Measurements from ENCODE around the gene CRP.

CRP gene

GRCh38 chr1:159704481-159704880 lies 9.9 kb downstream of the CRP start:
- no peaks in the 10 kb centered on the region for H3K4me1 ChIP-seq (ENCODE audit: control insufficient read depth, low read length)
- no peak overlapping the region for H3K4me2 ChIP-seq (ENCODE audit: low read length)
- no peaks in the 10 kb centered on the region for H3K9me2 ChIP-seq (replicated peaks; ENCODE audit: control insufficient read depth, low read length)
- no peak overlapping the region for H3K27ac ChIP-seq (ENCODE audit: low read depth, low read length)
- H4K20me1 ChIP-seq (ENCODE audit: control insufficient read depth, insufficient read depth, low read depth, low read length): no peaks in the 10 kb centered on the region
- no peaks in the 10 kb centered on the region for H3K9me3 ChIP-seq (ENCODE audit: control insufficient read depth, insufficient read depth, low read length)
- no peaks in the 10 kb centered on the region for H3K27me3 ChIP-seq (ENCODE audit: control insufficient read depth, low read length)
- no peaks in the 10 kb centered on the region for H3F3A ChIP-seq (ENCODE audit: control insufficient read depth, insufficient read depth)
- H3K79me2 ChIP-seq (ENCODE audit: control insufficient read depth, low read length): no peaks in the 10 kb centered on the region
- H3K4me3 ChIP-seq (ENCODE audit: low read length): no peak overlapping the region
- no peaks in the 10 kb centered on the region for H3K36me3 ChIP-seq (ENCODE audit: control insufficient read depth, low read length)
- TF ChIP-seq CTCF (IDR thresholded peaks at IDR 0.05; ENCODE audit: low read depth, low read length, poor library complexity, severe bottlenecking): no peak

- TF ChIP-seq CTCF (IDR thresholded peaks at IDR 0.05; ENCODE audit: low read depth, low read length, poor library complexity, severe bottlenecking): no peak
- H3K4me2 ChIP-seq (ENCODE audit: low read length): no peak overlapping the region
- no peaks in the 10 kb centered on the region for H3K79me2 ChIP-seq (ENCODE audit: control insufficient read depth, low read length)
- no peaks in the 10 kb centered on the region for H3K9me2 ChIP-seq (replicated peaks; ENCODE audit: control insufficient read depth, low read length)
- no peaks in the 10 kb centered on the region for H3K36me3 ChIP-seq (ENCODE audit: control insufficient read depth, low read length)
- H3K4me1 ChIP-seq (ENCODE audit: control insufficient read depth, low read length): no peaks in the 10 kb centered on the region
- no peak overlapping the region for H3K27ac ChIP-seq (ENCODE audit: low read depth, low read length)
- peaks cover 2% of the 10 kb centered on the region; the same call in 1 of the 2 replicates for H3K27me3 ChIP-seq (ENCODE audit: control insufficient read depth, low read length)
- H3F3A ChIP-seq (ENCODE audit: control insufficient read depth, insufficient read depth): no peaks in the 10 kb centered on the region
- no peaks in the 10 kb centered on the region for H3K9me3 ChIP-seq (ENCODE audit: control insufficient read depth, insufficient read depth, low read length)
- no peaks in the 10 kb centered on the region for H4K20me1 ChIP-seq (ENCODE audit: control insufficient read depth, insufficient read depth, low read depth, low read length)
- H3K4me3 ChIP-seq (ENCODE audit: low read length): no peak overlapping the region
Observed at GRCh38 chr1:159700312-159700711, 14.1 kb downstream of the CRP start.

GRCh38 chr1:159699653-159700052 lies 14.7 kb downstream of the CRP start:
- Histone ChIP-seq H3K27ac (ENCODE audit: low read depth, low read length) (no peak overlapping the region), H3K4me1 (ENCODE audit: control insufficient read depth, low read length) (no peaks in the 10 kb centered on the region), H3K4me2 (ENCODE audit: low read length) (no peak overlapping the region), H3K27me3 (ENCODE audit: control insufficient read depth, low read length) (peaks cover 2% of the 10 kb centered on the region; the same call in 1 of the 2 replicates), H3K36me3 (ENCODE audit: control insufficient read depth, low read length) (no peaks in the 10 kb centered on the region), H3K9me3 (ENCODE audit: control insufficient read depth, insufficient read depth, low read length) (no peaks in the 10 kb centered on the region), H4K20me1 (ENCODE audit: control insufficient read depth, insufficient read depth, low read depth, low read length) (no peaks in the 10 kb centered on the region), H3K79me2 (ENCODE audit: control insufficient read depth, low read length) (no peaks in the 10 kb centered on the region), H3K4me3 (ENCODE audit: low read length) (no peak overlapping the region), H3K9me2 (replicated peaks; ENCODE audit: control insufficient read depth, low read length) (no peaks in the 10 kb centered on the region), H3F3A (ENCODE audit: control insufficient read depth, insufficient read depth) (no peaks in the 10 kb centered on the region)
- TF ChIP-seq EZH2phosphoT487 (IDR thresholded peaks at IDR 0.05; ENCODE audit: borderline replicate concordance, low read length) (no peak), CTCF (IDR thresholded peaks at IDR 0.05; ENCODE audit: low read depth, low read length, poor library complexity, severe bottlenecking) (no peak)

GRCh38 chr1:159699246-159699645 lies 15.1 kb downstream of the CRP start:
- H3K9me2 ChIP-seq (replicated peaks; ENCODE audit: control insufficient read depth, low read length): no peaks in the 10 kb centered on the region
- H3K9me3 ChIP-seq (ENCODE audit: control insufficient read depth, insufficient read depth, low read length): no peaks in the 10 kb centered on the region
- H4K20me1 ChIP-seq (ENCODE audit: control insufficient read depth, insufficient read depth, low read depth, low read length): no peaks in the 10 kb centered on the region
- no peaks in the 10 kb centered on the region for H3K36me3 ChIP-seq (ENCODE audit: control insufficient read depth, low read length)
- H3K4me1 ChIP-seq (ENCODE audit: control insufficient read depth, low read length): no peaks in the 10 kb centered on the region
- H3K4me2 ChIP-seq (ENCODE audit: low read length): no peak overlapping the region
- no peak overlapping the region for H3K27ac ChIP-seq (ENCODE audit: low read depth, low read length)
- H3F3A ChIP-seq (ENCODE audit: control insufficient read depth, insufficient read depth): no peaks in the 10 kb centered on the region
- H3K79me2 ChIP-seq (ENCODE audit: control insufficient read depth, low read length): no peaks in the 10 kb centered on the region
- TF ChIP-seq EZH2phosphoT487 (IDR thresholded peaks at IDR 0.05; ENCODE audit: borderline replicate concordance, low read length) (no peak), CTCF (IDR thresholded peaks at IDR 0.05; ENCODE audit: low read depth, low read length, poor library complexity, severe bottlenecking) (no peak)
- no peak overlapping the region for H3K4me3 ChIP-seq (ENCODE audit: low read length)
- peaks cover 2% of the 10 kb centered on the region; the same call in 1 of the 2 replicates for H3K27me3 ChIP-seq (ENCODE audit: control insufficient read depth, low read length)

All from DOHH2 (cell line).